Naive B cell (primary cell): ENCODE results near the gene RSAD2. TPM values are rescaled to one million over a fixed set of nuclear protein-coding genes. Genes with fewer than 3 reads are reported as not detected.

Experiments
- ATAC-seq, 2 donors: fragments of 150-1000 bp; cut with Tn5 transposase; 2 replicates each; pipeline ENCODE4 v1.10.0; 2021; ENCODE audit warnings: low read depth in 2 of 2, mild to moderate bottlenecking in 2 of 2, moderate library complexity in 2 of 2
- DNase-seq: peaks from one replicate; pipeline ENCODE4 v3.0.0; 2022
- H3K27ac Mint-ChIP-seq, 6 donors: one replicate each; pipeline ENCODE4 v1.8.0; 2020 to 2022; ENCODE audit warnings: mild to moderate bottlenecking in 6 of 6, mixed read lengths in 6 of 6, moderate library complexity in 5 of 6, inconsistent platforms in 2 of 6
- H3K27me3 Mint-ChIP-seq, 3 donors: one replicate each; pipeline ENCODE4 v1.8.0; 2021 to 2022; ENCODE audit warnings: mixed read lengths in 3 of 3, mild to moderate bottlenecking in 1 of 3
- H3K36me3 Mint-ChIP-seq, 2 donors: one replicate each; pipeline ENCODE4 v1.8.0; 2020 to 2022; ENCODE audit warnings: mixed read lengths in 2 of 2, inconsistent platforms in 1 of 2, mild to moderate bottlenecking in 1 of 2
- H3K4me1 Mint-ChIP-seq, 3 donors: one replicate each; pipeline ENCODE4 v1.8.0; 2020 to 2022; ENCODE audit warnings: mixed read lengths in 3 of 3, inconsistent platforms in 1 of 3, mild to moderate bottlenecking in 1 of 3, moderate library complexity in 1 of 3
- H3K4me3 Mint-ChIP-seq, 8 donors: one replicate each; pipeline ENCODE4 v1.8.0; 2020 to 2022; ENCODE audit warnings: mild to moderate bottlenecking in 8 of 8, mixed read lengths in 8 of 8, moderate library complexity in 8 of 8, inconsistent platforms in 2 of 8
- H3K9me3 Mint-ChIP-seq, 7 donors: one replicate each; pipeline ENCODE4 v1.8.0; 2020 to 2022; ENCODE audit warnings: mixed read lengths in 7 of 7, mild to moderate bottlenecking in 5 of 7, inconsistent platforms in 2 of 7, moderate library complexity in 1 of 7
- polyA plus RNA-seq, 6 donors: library from polyadenylated mRNA; unstranded; fragments of 300-500 nt; fragmentation: Illumina TruSeq; gene quantifications; one replicate each; pipeline ENCODE4 v1.2.3, GENCODE V29; 2021; ENCODE audit warnings: low read depth in 6 of 6

Gene RSAD2
- polyA plus RNA-seq, 6 donors from 2014 or later: 2.0 to 8.5 (median 2.4) TPM; not detected in 1

DNA sequence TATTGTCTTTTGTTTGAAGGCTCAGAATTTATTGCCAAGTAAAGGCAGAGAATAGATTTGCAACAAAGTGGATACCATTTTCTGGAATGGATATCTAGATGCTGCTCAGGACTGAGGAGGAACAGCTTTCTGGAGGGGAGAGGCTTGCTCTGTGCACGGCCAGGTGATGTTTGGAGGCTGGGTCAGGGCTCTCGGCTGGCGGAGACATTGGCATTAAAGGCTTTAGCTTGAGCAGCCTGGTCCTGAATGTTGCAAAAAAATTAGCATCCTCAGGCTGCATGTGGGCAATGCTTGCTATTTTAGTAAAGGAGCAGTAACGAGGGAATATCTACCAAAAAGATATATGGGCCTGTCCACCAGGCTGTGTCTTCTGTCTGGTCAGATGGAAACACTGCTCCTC is 60.0 kb downstream of the RSAD2 start:
- Mint-ChIP-seq H3K4me3 (no peak overlapping the region), H3K4me1 (peaks cover 6 to 16% (median 9%) of the 10 kb centered on the region in 3 donors), H3K27me3 (peaks cover 0 to 17% (median 0%) of the 10 kb centered on the region in 3 donors), H3K27ac (peak overlapping the region in 1 of 6 donors; percentile 3), H3K9me3 (peaks cover 0 to 9% (median 4%) of the 10 kb centered on the region in 7 donors), H3K36me3 (peaks cover 6 to 15% of the 10 kb centered on the region in 2 donors)
- no peak for DNase-seq
- no peak for ATAC-seq

DNA sequence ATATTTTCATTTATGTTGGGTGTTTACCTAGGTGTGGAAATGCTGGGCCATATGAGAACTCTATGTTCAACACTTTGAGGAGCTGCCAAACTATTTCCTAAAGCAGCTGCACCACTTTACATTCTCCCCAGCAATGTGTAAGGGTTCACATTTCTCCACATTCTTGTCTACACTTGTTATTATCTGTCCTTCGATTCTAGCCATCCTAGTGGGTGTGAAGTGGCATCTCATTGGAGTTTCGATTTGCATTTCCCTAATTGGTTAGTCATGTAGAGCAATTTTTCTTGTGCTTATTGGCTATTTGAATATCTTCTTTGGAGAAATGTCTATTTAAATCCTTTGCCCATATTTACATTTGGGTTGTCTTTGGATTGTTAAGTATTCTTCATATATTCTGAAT is 61.5 kb downstream of the RSAD2 start:
- DNase-seq (no peak), ATAC-seq (no peak)
- Mint-ChIP-seq H3K27ac (no peak overlapping the region), H3K9me3 (peaks cover 0 to 9% (median 4%) of the 10 kb centered on the region in 7 donors), H3K27me3 (peaks cover 0 to 17% (median 0%) of the 10 kb centered on the region in 3 donors), H3K4me1 (peaks cover 6 to 11% (median 9%) of the 10 kb centered on the region in 3 donors), H3K4me3 (no peak overlapping the region), H3K36me3 (peaks cover 6 to 15% of the 10 kb centered on the region in 2 donors)

DNA sequence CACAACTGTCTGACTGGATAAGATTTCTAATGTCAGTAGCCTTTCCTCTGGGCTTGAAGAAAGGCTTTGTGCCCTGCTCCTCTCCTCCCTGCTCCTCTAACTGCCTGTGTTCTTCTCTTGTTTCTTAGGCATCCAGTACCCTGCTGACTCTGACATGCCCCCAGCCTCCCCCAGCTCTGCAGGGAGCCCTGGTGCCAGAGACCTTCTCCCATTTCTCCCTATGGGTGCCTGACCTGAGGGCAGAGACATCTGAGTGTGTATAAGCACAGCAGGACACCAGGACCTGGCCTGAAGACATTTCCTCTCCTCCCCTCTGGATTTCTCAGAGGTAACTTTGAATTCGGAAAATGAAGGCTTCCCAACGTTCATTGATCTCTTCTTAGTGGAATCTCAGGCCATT is 63.2 kb downstream of the RSAD2 start:
- peaks cover 6 to 15% of the 10 kb centered on the region in 2 donors for H3K36me3 Mint-ChIP-seq
- H3K27ac Mint-ChIP-seq: no peak overlapping the region
- peaks cover 0 to 17% (median 0%) of the 10 kb centered on the region in 3 donors for H3K27me3 Mint-ChIP-seq
- peaks cover 4 to 14% (median 7%) of the 10 kb centered on the region in 3 donors for H3K4me1 Mint-ChIP-seq
- ATAC-seq: no peak
- DNase-seq: no peak
- H3K9me3 Mint-ChIP-seq: peaks cover 0 to 4% (median 0%) of the 10 kb centered on the region in 7 donors
- H3K4me3 Mint-ChIP-seq: no peak overlapping the region

DNA sequence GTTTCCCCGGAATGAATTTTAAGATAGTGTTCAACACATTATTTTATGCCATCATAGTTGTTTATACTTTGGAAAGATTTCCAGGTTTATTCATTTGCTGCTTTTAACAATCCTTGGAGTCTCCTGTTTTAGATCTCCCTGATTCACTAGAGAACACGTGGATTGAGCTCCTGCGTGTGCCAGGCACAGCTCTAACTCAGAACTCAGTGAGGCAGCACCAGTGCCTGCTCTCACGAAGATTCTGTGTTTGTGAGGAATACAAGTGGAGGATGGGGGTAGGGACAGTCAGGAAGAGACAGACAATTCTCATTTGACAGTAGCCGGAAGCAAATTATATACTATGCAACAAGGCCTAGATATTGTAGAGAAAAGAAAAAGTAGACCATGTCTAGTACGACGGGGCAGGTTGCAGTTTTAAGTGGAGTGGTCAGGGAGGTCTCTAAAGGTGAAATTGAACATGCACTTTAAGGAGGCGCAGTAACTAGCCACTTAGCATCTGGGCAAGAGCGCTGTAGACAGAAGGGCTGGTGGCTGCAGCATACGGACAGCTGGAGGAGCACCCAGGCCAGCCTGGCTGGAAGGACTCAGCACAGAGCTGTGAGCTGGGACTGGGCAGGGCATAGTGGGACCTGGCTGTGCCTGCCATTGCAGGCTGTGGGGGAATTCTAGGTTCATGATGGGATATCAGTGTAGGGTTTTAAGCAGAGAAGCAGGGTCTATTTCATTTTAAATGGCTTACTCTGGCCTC is 63.9 kb downstream of the RSAD2 start:
- H3K27ac Mint-ChIP-seq: no peak overlapping the region
- peaks cover 4 to 15% (median 7%) of the 10 kb centered on the region in 3 donors for H3K4me1 Mint-ChIP-seq
- ATAC-seq (no peak), DNase-seq (no peak)
- H3K27me3 Mint-ChIP-seq: peaks cover 0 to 17% (median 0%) of the 10 kb centered on the region in 3 donors
- no peak overlapping the region for H3K4me3 Mint-ChIP-seq
- H3K36me3 Mint-ChIP-seq: peaks cover 6 to 15% of the 10 kb centered on the region in 2 donors
- no peaks in the 10 kb centered on the region for H3K9me3 Mint-ChIP-seq

DNA sequence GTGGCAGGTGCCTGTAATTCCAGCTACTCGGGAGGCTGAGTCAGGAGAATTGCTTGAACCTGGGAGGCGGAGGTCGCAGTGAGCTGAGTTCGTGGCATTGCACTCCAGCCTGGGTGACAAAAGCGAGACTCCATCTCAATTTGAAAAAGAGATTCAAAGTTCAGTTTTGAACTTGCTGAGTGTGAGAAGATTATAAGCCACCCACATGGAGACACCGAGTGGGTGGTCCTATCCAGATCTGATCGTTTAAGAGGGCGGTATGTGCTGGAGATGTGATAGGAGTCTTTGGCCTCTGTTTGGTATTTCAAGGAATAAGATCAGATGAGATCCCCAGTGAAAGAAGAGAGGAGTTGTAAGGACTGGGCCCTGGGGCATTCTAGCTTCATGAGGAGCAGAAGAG is 65.3 kb downstream of the RSAD2 start:
- ATAC-seq (no peak), DNase-seq (no peak)
- Mint-ChIP-seq H3K27me3 (peaks cover 0 to 17% (median 0%) of the 10 kb centered on the region in 3 donors), H3K9me3 (no peaks in the 10 kb centered on the region), H3K36me3 (peaks cover 6 to 15% of the 10 kb centered on the region in 2 donors), H3K4me3 (no peak overlapping the region), H3K27ac (peak overlapping the region in 1 of 6 donors; percentile 5), H3K4me1 (peaks cover 4 to 15% (median 7%) of the 10 kb centered on the region in 3 donors)

DNA sequence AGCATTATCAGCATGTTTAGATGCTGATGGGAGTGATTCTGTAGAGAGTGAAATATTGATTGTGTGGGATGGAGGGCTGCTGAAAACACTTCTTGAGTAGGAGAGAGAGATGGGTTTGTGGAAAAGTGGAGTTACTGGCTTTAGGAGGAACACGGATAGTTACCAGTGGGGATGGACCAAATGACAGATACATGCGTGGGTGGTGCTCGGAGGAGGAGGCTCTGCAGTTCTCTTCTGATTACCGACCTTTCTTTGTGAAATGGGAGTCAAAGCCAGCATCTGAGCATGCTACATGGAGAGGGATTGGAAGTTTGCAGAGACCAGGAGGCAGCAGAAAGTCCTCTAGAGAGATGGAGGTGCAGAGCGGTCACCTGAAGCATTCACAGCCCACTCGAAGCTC is 65.9 kb downstream of the RSAD2 start:
- H3K36me3 Mint-ChIP-seq: peaks cover 6 to 15% of the 10 kb centered on the region in 2 donors
- H3K27me3 Mint-ChIP-seq: peaks cover 0 to 17% (median 0%) of the 10 kb centered on the region in 3 donors
- peaks cover 4 to 15% (median 7%) of the 10 kb centered on the region in 3 donors for H3K4me1 Mint-ChIP-seq

DNA sequence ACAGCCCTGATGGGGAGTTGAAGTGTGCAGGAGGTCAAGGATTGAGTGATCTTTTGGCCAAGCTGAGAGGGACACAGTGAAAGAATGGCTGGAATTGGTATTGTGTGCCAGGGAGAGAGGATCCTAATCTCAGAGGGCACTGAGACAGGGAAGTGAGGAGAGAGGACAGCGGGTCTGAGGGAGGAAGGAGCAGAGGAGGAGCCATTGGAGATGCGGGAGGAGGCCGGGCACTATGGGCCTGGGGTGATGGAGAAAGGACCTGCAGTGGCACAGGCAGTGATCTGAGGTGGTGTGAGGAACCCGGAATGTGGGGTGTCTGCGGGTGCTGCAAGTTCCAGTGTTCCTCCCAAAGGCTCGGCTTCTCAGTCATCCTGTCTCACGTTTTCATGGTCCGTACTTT is 66.4 kb downstream of the RSAD2 start:
- Mint-ChIP-seq H3K4me1 (peaks cover 4 to 15% (median 7%) of the 10 kb centered on the region in 3 donors), H3K9me3 (no peaks in the 10 kb centered on the region), H3K27me3 (peaks cover 0 to 17% (median 0%) of the 10 kb centered on the region in 3 donors), H3K27ac (peak overlapping the region in 1 of 6 donors; percentile 87), H3K4me3 (peak overlapping the region in 1 of 8 donors; percentile 27), H3K36me3 (peaks cover 6 to 15% of the 10 kb centered on the region in 2 donors)
- ATAC-seq: no peak
- DNase-seq: no peak

More for the DNA sequence above, 65.9 kb downstream of the RSAD2 start:
- no peak for DNase-seq
- Mint-ChIP-seq H3K4me3 (no peak overlapping the region), H3K9me3 (no peaks in the 10 kb centered on the region), H3K27ac (peak overlapping the region in 2 of 6 donors; percentile 0)
- no peak for ATAC-seq

DNA sequence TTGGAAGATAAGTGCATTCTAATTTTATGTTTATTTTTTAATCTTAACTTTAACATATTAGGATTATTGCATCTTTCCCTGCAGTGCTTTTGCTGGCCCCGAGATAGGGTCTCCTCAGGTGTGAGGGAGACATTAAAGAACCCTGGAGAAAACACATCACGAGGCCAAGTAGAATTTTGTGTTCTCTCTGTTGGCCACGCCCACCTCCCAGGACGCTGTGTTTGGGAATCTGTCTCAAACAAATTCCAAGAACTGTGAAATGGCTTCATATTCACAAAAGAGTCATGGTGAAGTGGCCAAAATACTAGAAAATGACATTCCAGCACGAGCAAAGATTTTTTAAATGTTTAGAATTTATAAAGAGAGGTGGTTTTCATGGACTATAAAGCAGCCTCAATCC is 67.0 kb downstream of the RSAD2 start:
- Mint-ChIP-seq H3K9me3 (no peaks in the 10 kb centered on the region), H3K4me1 (peaks cover 4 to 15% (median 7%) of the 10 kb centered on the region in 3 donors), H3K27me3 (peaks cover 0 to 17% (median 0%) of the 10 kb centered on the region in 3 donors), H3K36me3 (peaks cover 6 to 15% of the 10 kb centered on the region in 2 donors), H3K27ac (no peak overlapping the region), H3K4me3 (no peak overlapping the region)
- ATAC-seq: no peak
- DNase-seq: no peak

DNA sequence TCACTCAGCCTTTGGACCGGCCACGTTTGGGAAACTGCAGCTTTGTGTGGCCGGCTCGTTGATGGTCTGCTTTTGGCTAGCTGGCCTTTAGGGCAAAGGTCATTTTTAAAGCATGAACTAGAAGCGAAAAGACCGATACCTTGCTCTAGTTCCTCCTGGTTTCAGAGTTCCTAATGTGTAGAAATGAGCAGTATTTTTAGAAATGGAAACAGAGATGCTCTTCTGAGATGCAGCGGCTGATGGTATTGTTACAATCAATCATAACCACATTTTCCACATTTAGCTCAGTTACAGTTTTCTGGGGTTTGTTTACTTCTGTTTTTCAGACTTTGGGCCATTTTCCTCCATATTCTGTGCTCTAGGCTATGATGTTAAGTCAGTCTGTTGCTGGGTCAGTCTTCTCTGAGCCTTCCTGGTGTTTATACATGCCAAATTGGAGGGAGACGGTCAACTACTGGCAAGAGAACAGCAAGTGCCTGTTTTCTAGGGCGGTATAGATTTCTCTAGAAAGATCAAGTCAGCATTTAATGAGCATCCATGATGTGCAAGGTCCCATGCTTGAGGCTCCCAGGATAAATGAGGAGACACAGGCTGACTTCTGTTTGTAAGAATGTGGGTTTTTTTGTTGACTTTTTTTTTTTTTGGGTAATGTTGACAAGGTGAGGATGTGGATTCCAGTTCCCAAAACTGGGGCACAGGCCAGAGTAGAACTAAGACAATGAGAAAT is 67.7 kb downstream of the RSAD2 start:
- Mint-ChIP-seq H3K9me3 (no peaks in the 10 kb centered on the region), H3K36me3 (peaks cover 6 to 15% of the 10 kb centered on the region in 2 donors), H3K27me3 (peaks cover 0 to 17% (median 0%) of the 10 kb centered on the region in 3 donors), H3K27ac (peak overlapping the region in 1 of 6 donors; percentile 60), H3K4me3 (no peak overlapping the region), H3K4me1 (peaks cover 4 to 15% (median 7%) of the 10 kb centered on the region in 3 donors)
- no peak for ATAC-seq
- DNase-seq: no peak

DNA sequence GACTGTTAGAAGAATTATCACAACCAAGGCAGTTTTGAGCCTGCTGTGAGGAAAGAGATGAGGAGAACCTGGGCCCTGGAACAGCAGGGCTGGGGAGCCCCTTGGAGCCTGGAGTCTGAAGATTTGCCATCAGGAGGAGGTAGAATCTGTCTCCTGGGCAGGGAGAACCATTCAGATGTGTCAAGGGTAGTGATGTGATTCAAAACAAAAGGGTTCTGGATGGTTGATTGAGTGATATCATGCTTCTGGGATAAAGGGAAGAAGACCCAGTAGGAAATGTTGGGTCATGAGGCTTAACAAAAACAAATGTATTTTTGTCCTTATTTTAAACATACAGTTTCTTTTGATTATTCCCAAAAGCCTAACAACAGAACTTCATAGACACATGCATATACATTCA is 68.2 kb downstream of the RSAD2 start:
- DNase-seq: no peak
- Mint-ChIP-seq H3K4me1 (peaks cover 4 to 15% (median 7%) of the 10 kb centered on the region in 3 donors), H3K27me3 (peaks cover 0 to 16% (median 0%) of the 10 kb centered on the region in 3 donors), H3K4me3 (no peak overlapping the region), H3K27ac (peak overlapping the region in 1 of 6 donors; percentile 60), H3K9me3 (no peaks in the 10 kb centered on the region), H3K36me3 (peaks cover 6 to 15% of the 10 kb centered on the region in 2 donors)
- no peak for ATAC-seq

DNA sequence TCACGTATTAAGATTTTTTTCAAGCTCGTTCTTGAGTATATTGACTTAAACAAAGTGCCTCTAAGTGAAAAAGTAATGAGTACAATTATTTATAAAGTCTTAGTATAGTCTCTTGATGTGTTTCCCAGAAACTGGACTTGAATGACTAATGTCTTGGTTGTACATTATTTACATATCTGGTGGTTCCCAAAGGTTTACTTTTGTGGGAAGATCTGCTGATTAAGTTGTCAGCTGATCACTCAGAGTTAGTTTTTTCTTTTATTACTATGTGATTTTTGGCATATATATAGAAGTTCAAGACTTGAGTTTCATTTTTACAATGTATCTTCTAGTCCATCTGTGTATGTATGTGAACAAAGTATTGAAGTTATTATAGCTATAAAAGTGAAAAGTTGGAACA is 69.1 kb downstream of the RSAD2 start:
- Mint-ChIP-seq H3K9me3 (no peaks in the 10 kb centered on the region), H3K27me3 (peaks cover 0 to 7% (median 0%) of the 10 kb centered on the region in 3 donors), H3K4me1 (peaks cover 4 to 15% (median 7%) of the 10 kb centered on the region in 3 donors), H3K27ac (no peak overlapping the region), H3K4me3 (no peak overlapping the region), H3K36me3 (peaks cover 6 to 7% of the 10 kb centered on the region in 2 donors)
- ATAC-seq: no peak
- no peak for DNase-seq
